GM10266 (cell line): ENCODE measurements around the gene MLF2.

ENCODE experiments used
- DNase-seq: peaks from one replicate; pipeline ENCODE4 v3.0.0; 2012; ENCODE audit errors: extremely low spot score
- TF ChIP-seq, protein P1 (sequence below): IDR thresholded peaks from 2 replicates; pipeline ENCODE4 v1.5.1; 2012; ENCODE audit warnings: mild to moderate bottlenecking, low read depth; ENCODE audit not compliant: control insufficient read depth, insufficient read depth; ENCODE audit errors: missing control alignments

Gene MLF2

DNA sequence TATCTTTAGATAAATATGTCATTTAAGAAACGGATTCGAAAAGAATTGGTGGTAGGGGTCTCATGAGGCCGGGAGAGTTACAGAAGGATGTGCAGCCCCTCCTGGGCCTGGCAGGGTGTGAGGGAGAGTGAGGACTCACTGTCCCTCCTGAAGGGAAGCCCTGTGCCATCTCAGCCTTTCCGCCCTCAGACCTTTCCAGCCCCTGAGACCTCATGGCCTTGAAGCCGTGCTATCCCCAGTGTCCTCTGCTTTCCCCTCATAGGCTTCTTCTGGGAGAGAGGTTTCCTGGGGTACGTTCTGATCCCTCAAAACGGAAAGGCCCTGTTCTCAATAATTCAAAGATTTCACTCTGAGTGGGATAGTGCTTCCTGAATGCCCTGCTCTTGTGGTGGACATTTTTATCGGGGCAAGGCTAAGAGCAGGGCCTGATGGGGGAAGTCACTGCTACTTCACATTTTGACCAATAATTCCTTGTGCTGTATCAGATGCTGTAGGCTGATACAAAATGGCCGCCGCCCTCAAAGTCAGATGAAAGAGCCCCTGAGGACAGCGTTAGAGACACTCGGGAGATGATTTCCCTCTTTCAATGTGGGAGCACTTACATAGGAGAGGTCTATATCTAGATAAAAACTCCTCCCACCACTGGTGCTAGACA, 37.7 kb upstream of the MLF2 start:
- no peak for DNase-seq
- TF ChIP-seq, protein P1, sequence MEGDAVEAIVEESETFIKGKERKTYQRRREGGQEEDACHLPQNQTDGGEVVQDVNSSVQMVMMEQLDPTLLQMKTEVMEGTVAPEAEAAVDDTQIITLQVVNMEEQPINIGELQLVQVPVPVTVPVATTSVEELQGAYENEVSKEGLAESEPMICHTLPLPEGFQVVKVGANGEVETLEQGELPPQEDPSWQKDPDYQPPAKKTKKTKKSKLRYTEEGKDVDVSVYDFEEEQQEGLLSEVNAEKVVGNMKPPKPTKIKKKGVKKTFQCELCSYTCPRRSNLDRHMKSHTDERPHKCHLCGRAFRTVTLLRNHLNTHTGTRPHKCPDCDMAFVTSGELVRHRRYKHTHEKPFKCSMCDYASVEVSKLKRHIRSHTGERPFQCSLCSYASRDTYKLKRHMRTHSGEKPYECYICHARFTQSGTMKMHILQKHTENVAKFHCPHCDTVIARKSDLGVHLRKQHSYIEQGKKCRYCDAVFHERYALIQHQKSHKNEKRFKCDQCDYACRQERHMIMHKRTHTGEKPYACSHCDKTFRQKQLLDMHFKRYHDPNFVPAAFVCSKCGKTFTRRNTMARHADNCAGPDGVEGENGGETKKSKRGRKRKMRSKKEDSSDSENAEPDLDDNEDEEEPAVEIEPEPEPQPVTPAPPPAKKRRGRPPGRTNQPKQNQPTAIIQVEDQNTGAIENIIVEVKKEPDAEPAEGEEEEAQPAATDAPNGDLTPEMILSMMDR, result no peak

DNA sequence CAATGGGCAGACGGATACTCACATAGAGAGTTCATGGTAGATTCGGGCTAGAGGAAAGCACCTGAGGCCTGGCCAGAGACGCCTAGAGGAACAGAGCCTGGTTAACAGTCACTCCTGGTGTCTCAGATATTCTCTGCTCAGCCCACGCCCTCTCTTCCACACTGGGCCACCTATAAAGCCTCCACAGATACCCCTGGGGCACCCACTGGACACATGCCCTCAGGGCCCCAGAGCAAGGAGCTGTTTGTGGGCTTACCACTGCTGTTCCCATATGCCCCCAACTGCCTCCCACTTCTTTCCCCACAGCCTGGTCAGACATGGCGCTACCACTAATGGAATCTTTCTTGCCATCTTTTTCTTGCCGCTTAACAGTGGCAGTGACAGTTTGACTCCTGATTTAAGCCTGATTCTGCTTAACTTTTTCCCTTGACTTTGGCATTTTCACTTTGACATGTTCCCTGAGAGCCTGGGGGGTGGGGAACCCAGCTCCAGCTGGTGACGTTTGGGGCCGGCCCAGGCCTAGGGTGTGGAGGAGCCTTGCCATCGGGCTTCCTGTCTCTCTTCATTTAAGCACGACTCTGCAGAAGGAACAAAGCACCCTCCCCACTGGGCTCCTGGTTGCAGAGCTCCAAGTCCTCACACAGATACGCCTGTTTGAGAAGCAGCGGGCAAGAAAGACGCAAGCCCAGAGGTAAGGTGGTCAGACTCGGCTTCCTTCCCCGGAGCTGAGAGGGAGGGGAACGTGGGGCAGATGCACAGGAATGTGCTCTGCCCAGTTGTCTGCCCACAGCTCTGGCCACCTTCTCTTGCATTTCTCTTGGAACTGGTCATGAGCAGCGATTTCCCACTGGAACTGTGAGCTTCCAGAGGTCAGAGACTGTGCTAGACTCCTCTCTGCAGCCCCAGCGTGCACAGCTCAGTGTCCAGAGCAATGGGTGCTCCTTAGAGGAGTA, 36.3 kb upstream of the MLF2 start, which contains the start of gene CD4:
Gene CD4 (plus strand): TSS at position 557 of the 953 bp plus-strand sequence. CDS start 10,611 bp downstream, outside the sequence.
- no peak for DNase-seq
- TF ChIP-seq, protein P1, result no peak

DNA sequence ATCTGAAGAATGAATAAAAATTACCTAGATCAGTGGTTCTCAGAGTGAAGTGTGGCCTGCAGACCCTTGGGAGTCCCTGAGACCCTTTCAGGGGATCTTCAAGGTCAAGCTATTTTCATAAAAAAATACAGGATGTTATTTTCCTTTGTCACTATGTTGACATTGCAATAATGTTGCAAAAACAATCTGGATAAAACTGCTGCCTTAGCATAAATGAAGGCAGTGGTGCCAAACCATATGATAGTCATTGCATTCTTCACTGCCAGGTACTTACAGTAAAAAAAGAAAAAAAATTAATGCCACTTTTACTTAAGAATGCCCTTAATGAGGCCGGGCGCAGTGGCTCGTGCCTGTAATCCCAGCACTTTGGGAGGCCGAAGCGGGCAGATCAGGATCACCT, 34.4 kb upstream of the MLF2 start:
- TF ChIP-seq, protein P1, result no peak
- DNase-seq, result no peak

DNA sequence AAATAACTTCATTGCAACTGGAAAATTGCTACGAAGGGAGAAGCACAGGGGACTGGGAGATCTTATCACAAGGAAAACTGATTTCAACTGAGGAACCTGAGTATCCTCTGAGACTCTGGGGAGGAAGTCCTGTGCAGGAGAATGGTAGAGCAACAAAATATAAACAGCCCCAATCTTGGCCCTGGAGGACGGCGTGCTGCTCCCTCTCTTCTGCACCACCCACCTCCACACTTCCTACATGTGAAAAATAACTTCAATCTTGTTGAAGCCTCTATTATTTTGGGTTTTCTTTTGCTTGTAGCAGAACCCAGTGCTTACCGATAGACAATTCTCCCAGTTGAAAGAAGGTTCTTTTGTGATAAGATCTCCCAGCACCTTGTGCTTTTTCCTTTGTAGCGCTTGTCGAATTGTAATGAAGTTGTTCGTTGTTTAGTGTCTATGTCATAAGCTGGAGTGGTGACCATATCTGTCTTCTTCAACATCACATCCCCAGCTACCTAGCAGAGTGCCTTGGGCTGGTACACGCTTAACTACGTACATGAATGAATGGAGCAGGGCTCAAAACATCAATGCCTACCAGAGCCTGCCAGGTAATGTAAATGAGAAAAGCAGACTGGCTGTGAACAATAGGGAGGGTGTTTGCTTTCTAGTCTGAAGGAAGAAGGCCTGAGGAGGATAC, 33.6 kb upstream of the MLF2 start:
- TF ChIP-seq, protein P1, result no peak
- no peak for DNase-seq

DNA sequence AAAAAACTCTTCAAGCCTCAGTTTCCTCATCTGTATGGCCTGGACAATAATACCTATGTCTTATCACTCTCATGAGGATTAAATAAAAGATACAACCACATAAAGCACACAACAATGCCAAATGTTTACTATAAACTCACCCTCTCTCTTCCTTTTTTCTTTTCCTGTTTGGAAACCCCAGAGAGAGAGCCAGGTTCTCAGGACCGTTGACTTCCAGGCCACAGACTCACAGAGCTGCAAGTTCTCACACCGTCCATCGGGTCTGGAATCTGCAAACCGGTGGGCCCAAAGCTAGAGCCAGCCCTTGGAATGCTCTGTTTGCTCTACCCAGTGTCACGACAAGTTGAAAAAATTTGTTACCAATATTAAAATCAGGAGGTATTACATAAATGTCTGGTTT, 31.8 kb upstream of the MLF2 start:
- TF ChIP-seq, protein P1, result no peak
- DNase-seq, result no peak

DNA sequence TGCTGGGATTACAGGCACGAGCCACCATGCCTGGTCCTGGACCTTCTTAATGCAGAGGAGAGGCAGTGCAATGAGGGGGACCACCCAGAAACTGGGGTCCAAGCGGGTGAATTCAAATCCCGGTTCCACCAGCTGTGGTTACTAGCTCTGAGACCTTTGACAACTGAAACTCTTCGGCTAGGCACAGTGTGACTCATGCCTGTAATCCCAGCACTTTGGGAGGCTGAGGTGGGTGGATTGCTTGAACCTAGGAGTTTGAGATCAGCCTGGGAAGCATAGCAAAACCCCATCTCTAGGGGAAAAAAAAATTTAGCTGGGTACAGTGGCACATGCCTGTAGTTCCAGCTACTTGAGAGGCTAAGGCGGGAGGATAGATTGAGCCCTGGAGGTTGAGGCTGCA, 31.4 kb upstream of the MLF2 start:
- TF ChIP-seq, protein P1, result no peak
- no peak for DNase-seq

DNA sequence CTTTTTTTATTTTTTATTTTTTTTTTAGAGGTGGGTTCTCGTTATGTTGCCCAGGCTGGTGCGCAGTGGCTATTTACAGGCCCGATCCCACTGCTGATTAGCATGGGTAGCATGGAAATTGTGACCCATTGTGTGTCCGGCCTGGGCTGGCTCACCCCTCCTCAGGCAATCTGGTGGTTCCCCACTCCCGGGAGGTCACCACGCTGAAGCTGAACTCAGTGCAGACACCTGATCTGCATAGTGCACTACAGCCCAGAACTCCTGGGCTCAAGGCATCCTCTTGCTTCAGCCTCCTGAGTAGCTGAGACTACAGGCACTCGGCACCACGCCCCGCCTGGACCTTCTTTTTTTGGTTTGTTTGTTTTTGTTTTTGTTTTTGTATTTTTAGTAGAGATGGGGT, 30.9 kb upstream of the MLF2 start:
- TF ChIP-seq, protein P1, result no peak
- no peak for DNase-seq
